ENCODE results near the gene BMPR1B.

DNA sequence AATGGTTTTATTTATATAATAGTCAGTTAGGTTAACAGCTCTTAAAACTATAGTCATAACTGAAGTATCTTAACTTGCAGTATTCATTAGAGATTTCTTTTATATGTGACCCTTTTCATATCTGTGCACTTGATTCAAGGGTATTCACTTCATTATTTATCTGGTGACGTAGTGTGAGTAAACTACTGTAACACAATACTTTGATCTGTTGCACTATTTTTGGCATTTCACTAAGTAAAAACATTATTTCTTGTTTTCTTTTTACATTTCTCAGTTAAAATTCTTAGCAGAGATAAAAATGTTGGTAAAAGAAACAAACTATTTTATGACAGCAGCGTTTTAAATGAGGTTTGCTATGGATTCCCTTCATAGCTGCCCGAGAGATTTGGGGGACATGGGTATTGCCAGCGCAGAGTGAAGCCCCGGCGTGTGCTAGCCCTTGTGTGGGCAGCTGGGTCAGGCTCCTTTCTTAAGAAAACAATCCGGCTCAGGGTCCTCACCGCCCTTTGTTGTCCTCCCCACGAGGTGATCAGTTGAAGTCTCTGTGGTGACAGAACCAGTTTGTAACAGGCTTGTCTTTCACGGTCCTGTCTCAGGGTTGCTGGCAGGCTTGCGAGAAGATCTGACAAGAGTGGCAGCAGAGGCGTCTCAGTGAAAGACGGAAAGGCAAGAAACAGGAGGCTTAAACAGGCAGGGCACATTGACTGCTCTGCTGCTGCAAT lies 293.4 kb downstream of the BMPR1B start:
- TF ChIP-seq, protein P1, sequence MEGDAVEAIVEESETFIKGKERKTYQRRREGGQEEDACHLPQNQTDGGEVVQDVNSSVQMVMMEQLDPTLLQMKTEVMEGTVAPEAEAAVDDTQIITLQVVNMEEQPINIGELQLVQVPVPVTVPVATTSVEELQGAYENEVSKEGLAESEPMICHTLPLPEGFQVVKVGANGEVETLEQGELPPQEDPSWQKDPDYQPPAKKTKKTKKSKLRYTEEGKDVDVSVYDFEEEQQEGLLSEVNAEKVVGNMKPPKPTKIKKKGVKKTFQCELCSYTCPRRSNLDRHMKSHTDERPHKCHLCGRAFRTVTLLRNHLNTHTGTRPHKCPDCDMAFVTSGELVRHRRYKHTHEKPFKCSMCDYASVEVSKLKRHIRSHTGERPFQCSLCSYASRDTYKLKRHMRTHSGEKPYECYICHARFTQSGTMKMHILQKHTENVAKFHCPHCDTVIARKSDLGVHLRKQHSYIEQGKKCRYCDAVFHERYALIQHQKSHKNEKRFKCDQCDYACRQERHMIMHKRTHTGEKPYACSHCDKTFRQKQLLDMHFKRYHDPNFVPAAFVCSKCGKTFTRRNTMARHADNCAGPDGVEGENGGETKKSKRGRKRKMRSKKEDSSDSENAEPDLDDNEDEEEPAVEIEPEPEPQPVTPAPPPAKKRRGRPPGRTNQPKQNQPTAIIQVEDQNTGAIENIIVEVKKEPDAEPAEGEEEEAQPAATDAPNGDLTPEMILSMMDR (IDR thresholded peaks at IDR 0.05) = no peak
- TF ChIP-seq POLR2A (IDR thresholded peaks at IDR 0.05) (no peak), POLR2AphosphoS5 (IDR thresholded peaks at IDR 0.05) (no peak)
